ENCODE results near the gene ASZ1.

- no peak for TF ChIP-seq YY1 (IDR thresholded peaks at IDR 0.05; ENCODE audit: extremely low read depth, insufficient replicate concordance, low read depth, low read length)
- no peak for TF ChIP-seq CTCF (IDR thresholded peaks at IDR 0.05 in 2 of 3, conservative IDR thresholded peaks at IDR 0.05 in 1 of 3; ENCODE audit: borderline replicate concordance in 1 of 3, insufficient read depth in 1 of 3, low read depth in 2 of 3, low read length in 2 of 3)
These were observed 40.9 kb upstream of the ASZ1 start for GRCh38 chr7:117468174-117468573.

Data from HCT116 (cell line).